Measurements from ENCODE around the gene MARCHF4.

MARCHF4 gene

GRCh38 chr2:216371721-216372702, at the start of gene MARCHF4:
Gene MARCHF4, minus strand, starts transcription at chr2:216372483. Its CDS starts 2,223 bp downstream, at chr2:216370260.
- Mint-ChIP-seq H3K4me3 (peak within 1 kb of the TSS; percentile 49), H3K4me1 (peaks cover 26% of the 10 kb centered on the region), H3K9me3 (no peaks in the 10 kb centered on the region), H3K27ac (no peak within 1 kb of the TSS), H3K36me3 (no peaks in the 10 kb centered on the region)
- DNase-seq (ENCODE audit: low spot score in 2 of 2), result peak; percentile 72 to 83
- peak; percentile 67 for ATAC-seq

DNA sequence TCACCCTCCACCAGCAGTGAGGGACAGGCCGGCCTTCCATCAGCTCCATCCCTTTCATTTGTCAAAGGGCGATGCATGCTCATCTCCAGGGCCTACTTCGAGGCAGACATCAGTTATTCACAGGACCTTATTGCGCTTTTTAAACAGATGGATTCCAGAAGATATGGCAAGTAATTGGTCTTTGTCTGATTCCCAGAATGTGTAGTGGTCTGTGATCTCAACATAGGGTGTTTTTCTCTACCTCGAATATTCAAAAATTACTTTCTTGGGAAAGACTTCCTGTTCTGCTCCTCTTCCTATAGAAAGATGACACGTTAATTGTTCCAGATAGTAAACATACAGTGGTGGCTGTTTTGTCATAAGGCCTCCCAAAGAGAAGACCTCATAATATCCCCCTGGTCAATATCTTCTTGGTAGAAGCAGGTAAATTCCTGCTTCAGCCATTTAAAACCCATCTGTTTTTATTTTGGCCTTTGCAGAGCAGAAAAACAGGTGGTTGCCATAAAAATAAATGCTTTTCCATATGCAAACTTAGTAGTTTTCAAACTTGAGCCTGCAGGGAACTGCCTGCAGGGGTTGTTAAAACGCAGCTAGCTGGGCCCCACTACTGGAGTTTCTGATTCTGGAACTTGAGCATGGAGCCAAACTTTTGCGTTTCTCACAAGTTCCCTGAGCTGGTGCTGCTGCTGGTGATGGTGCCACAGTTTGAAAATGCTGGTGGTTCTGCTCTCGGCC, 48.3 kb upstream of the MARCHF4 start:
- no peak for DNase-seq (ENCODE audit: low spot score in 2 of 2)
- peaks cover 36% of the 10 kb centered on the region for H3K4me1 Mint-ChIP-seq
- H3K27ac Mint-ChIP-seq, result peak overlapping the region; percentile 46
- H3K9me3 Mint-ChIP-seq, result no peaks in the 10 kb centered on the region
- H3K4me3 Mint-ChIP-seq, result no peak overlapping the region
- peaks cover 90% of the 10 kb centered on the region for H3K36me3 Mint-ChIP-seq
- ATAC-seq, result no peak

GRCh38 chr2:216418981-216419380, 46.7 kb upstream of the MARCHF4 start:
- no peak overlapping the region for H3K27ac Mint-ChIP-seq
- ATAC-seq, result no peak
- H3K4me3 Mint-ChIP-seq, result no peak overlapping the region
- DNase-seq (ENCODE audit: low spot score in 2 of 2), result no peak
- H3K4me1 Mint-ChIP-seq, result peaks cover 36% of the 10 kb centered on the region
- H3K9me3 Mint-ChIP-seq, result no peaks in the 10 kb centered on the region
- H3K36me3 Mint-ChIP-seq, result peaks cover 84% of the 10 kb centered on the region

- Mint-ChIP-seq H3K36me3 (peaks cover 72% of the 10 kb centered on the region), H3K27ac (no peak overlapping the region), H3K4me3 (no peak overlapping the region), H3K4me1 (peaks cover 38% of the 10 kb centered on the region), H3K9me3 (no peaks in the 10 kb centered on the region)
- ATAC-seq, result no peak
- DNase-seq (ENCODE audit: low spot score in 2 of 2), result no peak
These were observed 44.5 kb upstream of the MARCHF4 start for GRCh38 chr2:216416571-216417307.

DNA sequence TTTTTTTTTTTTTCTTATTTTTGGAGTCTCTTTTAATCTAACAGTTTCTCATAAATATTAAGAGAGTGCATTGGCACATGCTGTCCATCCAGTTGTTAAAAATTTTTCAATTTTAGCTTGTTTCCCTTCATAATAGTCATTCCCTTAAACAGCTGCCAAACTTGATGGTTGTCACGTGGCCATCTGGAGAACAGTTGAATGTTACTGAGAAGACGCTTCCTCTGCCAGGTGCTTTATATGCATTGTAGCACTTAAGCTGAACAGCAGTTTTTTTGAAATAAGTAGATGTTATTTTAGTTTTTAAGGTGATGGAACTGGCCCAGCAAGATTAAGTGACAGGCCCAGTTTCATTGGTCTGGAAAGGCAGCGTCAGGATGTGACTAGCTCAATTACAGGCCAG, 43.3 kb upstream of the MARCHF4 start:
- no peak for ATAC-seq
- Mint-ChIP-seq H3K4me3 (no peak overlapping the region), H3K36me3 (peaks cover 60% of the 10 kb centered on the region)

DNA sequence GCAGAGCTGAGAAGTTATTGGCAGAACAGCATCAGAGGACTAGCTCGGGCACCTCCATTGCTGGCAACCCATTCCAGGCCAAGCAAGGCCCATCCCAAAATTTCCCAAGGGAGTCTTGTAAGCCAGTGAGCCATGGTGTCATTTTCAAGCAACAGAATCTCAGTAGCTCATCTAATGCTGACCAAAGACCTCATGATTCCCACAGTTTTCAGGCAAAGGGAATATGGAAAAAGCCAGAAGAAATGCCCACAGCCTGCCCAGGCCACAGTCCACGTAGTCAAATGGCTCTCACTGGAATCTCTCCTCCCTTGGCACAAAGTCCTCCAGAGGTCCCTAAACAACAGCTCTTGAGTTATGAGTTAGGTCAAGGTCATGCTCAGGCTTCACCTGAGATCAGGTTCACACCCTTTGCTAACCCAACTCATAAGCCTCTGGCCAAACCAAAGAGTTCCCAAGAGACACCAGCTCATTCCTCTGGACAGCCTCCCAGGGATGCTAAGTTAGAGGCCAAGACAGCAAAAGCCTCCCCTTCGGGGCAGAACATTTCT, 42.6 kb upstream of the MARCHF4 start:
- H3K36me3 Mint-ChIP-seq, result peaks cover 53% of the 10 kb centered on the region

More for the DNA sequence above, 43.3 kb upstream of the MARCHF4 start:
- Mint-ChIP-seq H3K9me3 (no peaks in the 10 kb centered on the region), H3K27ac (no peak overlapping the region), H3K4me1 (peaks cover 38% of the 10 kb centered on the region)
- no peak for DNase-seq (ENCODE audit: low spot score in 2 of 2)

DNA sequence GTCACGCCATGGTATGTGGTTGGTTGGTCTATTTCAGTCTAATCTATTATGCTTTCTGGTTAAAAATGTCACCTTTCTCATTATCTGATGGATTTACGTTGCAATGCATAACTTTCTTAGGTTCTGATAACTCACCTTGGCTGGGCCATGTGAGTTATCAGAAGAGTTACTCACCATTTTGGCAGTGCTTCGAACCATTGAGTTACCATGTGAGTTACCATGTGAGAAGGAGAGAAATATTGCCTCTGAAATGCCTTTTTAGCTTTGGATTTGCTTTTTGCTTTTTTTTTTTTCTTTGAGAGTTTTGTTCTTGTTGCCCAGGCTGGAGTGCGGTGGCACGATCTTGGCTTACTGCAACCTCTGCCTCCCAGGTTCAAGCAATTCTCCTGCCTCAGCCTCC, 41.6 kb upstream of the MARCHF4 start:
- H3K4me1 Mint-ChIP-seq, result peaks cover 27% of the 10 kb centered on the region
- DNase-seq (ENCODE audit: low spot score in 2 of 2) (no peak), ATAC-seq (no peak)
- H3K4me3 Mint-ChIP-seq, result peak overlapping the region; percentile 99
- peaks cover 43% of the 10 kb centered on the region for H3K36me3 Mint-ChIP-seq
- no peaks in the 10 kb centered on the region for H3K9me3 Mint-ChIP-seq
- no peak overlapping the region for H3K27ac Mint-ChIP-seq

More for the DNA sequence above, 42.6 kb upstream of the MARCHF4 start:
- ATAC-seq (no peak), DNase-seq (ENCODE audit: low spot score in 2 of 2) (no peak)
- H3K9me3 Mint-ChIP-seq, result no peaks in the 10 kb centered on the region
- no peak overlapping the region for H3K27ac Mint-ChIP-seq
- no peak overlapping the region for H3K4me3 Mint-ChIP-seq
- H3K4me1 Mint-ChIP-seq, result peaks cover 32% of the 10 kb centered on the region

DNA sequence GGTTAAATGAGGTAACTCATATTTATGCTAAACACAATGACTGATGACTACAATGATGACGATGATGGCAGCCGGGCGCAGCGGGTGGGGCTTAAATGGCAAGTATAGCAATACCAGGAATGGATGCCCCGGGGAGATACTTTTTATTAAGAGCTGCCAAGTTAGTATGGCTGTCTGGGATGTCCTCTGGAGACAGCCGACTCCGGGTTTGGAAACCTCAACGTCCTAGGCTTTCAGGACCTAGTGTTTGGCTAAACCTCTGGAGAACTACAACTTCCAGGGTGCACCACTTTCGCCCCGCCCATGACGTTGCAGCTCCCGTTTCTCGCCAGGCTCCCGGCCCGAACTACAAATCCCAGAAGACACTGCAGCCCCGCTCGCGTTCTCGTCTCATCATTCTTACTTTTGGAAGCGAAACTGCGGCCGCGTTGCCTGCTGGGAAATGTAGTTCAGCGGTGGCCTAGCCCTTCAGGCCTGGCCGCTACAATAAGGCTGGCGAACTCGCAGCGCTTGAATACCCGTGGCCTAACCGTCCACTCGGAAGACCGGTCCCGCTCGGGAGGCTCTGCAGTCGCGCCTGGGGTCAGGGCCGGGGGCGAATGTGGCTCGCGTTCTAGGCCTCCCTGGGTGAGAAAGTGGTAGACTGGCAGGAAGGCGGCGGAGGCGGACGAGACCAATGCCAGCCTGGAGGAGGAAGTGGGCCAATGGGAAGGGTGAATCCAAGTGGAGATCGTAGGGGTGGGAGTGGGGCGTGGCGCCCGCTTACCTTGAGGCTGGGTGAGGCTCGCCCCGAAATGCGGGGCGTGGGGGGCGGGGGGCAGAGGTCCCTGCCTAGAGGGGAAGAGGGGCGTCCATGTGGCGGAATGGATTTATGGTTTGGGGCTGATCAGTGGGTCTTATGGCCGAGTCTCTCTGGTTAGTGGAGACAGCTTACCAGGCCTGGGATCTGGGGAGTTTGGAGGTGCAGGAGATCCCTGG, 40.0 kb upstream of the MARCHF4 start, which contains the start of gene SMARCAL1:
Gene SMARCAL1 (plus strand): TSS at position 463 of the 978 bp plus-strand sequence. CDS start 2,221 bp downstream, outside the sequence.
- peak; percentile 94 for ATAC-seq
- peak within 1 kb of the TSS; percentile 98 for H3K27ac Mint-ChIP-seq
- peaks cover 13% of the 10 kb centered on the region for H3K4me1 Mint-ChIP-seq

GRCh38 chr2:216410550-216410949, 38.3 kb upstream of the MARCHF4 start:
- Mint-ChIP-seq H3K4me1 (peaks cover 7% of the 10 kb centered on the region), H3K9me3 (no peaks in the 10 kb centered on the region), H3K27ac (no peak overlapping the region), H3K36me3 (peaks cover 19% of the 10 kb centered on the region), H3K4me3 (no peak overlapping the region)
- ATAC-seq, result no peak
- no peak for DNase-seq (ENCODE audit: low spot score in 2 of 2)

More for the DNA sequence above, 40.0 kb upstream of the MARCHF4 start, which contains the start of gene SMARCAL1:
- Mint-ChIP-seq H3K9me3 (no peaks in the 10 kb centered on the region), H3K4me3 (peak within 1 kb of the TSS; percentile 99), H3K36me3 (peaks cover 27% of the 10 kb centered on the region)
- DNase-seq (ENCODE audit: low spot score in 2 of 2), result peak; percentile 94 to 99

- Mint-ChIP-seq H3K4me1 (peaks cover 7% of the 10 kb centered on the region), H3K4me3 (no peak overlapping the region), H3K27ac (no peak overlapping the region), H3K36me3 (peaks cover 10% of the 10 kb centered on the region), H3K9me3 (no peaks in the 10 kb centered on the region)
- no peak for ATAC-seq
- DNase-seq (ENCODE audit: low spot score in 2 of 2), result no peak
These were observed 36.4 kb upstream of the MARCHF4 start for GRCh38 chr2:216408426-216409290.

GRCh38 chr2:216406826-216407225, 34.5 kb upstream of the MARCHF4 start:
- no peak for DNase-seq (ENCODE audit: low spot score in 2 of 2)
- H3K9me3 Mint-ChIP-seq, result no peaks in the 10 kb centered on the region
- H3K27ac Mint-ChIP-seq, result no peak overlapping the region

GRCh38 chr2:216405588-216405987, 33.3 kb upstream of the MARCHF4 start:
- no peak overlapping the region for H3K4me3 Mint-ChIP-seq
- ATAC-seq (no peak), DNase-seq (ENCODE audit: low spot score in 2 of 2) (no peak)
- no peaks in the 10 kb centered on the region for H3K36me3 Mint-ChIP-seq
- peak overlapping the region; percentile 41 for H3K27ac Mint-ChIP-seq
- no peaks in the 10 kb centered on the region for H3K9me3 Mint-ChIP-seq
- no peaks in the 10 kb centered on the region for H3K4me1 Mint-ChIP-seq

More at GRCh38 chr2:216406826-216407225, 34.5 kb upstream of the MARCHF4 start:
- H3K4me3 Mint-ChIP-seq, result no peak overlapping the region
- ATAC-seq, result no peak
- H3K36me3 Mint-ChIP-seq, result no peaks in the 10 kb centered on the region
- no peaks in the 10 kb centered on the region for H3K4me1 Mint-ChIP-seq
